GM21528 (cell line): ENCODE measurements around the gene EMP2.
A peak's percentile ranks its signal among the peaks of the same experiment; 100 is the strongest.
"Not testable (repeated sequence)": the region's sequence is repeated elsewhere in the genome, so short reads cannot be mapped to it uniquely, and the experiment has no call there.

ENCODE experiments used
- ATAC-seq: cut with Tn5 transposase; IDR thresholded peaks from one replicate; pipeline ENCODE4 v1.9.1; 2021; ENCODE audit warnings: mild to moderate bottlenecking, moderate library complexity; ENCODE audit not compliant: unreplicated experiment, low FRiP score

The EMP2 gene

DNA sequence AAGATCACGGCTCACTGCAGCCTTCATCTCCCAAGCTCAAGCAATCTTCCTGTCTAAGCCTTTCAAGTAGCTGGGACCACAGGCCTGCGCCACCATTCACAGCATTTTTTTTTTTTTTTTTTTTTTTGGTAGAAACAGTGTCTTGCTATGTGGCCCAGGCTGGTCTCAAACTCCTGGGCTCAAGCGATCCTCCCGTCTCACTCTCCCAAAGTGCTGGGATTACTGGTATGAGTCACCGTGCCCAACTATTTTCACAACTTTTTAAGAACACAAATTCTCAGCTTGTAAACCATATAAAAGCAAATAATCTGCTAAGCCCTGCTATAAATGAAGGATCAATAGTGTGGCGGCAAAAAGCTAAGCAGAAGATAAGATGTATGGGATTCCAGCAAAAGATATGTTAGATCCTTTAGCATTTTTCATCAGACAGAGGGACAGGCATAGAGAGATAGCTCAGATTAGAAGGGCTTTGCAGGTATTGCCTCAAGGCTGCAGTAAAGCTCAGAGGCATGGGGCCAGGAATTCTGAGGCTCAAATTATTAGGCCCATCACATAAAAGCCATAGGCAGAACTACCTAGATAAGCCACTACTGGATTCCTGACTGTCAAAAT, 55.1 kb downstream of the EMP2 start:
- no peak for ATAC-seq

DNA sequence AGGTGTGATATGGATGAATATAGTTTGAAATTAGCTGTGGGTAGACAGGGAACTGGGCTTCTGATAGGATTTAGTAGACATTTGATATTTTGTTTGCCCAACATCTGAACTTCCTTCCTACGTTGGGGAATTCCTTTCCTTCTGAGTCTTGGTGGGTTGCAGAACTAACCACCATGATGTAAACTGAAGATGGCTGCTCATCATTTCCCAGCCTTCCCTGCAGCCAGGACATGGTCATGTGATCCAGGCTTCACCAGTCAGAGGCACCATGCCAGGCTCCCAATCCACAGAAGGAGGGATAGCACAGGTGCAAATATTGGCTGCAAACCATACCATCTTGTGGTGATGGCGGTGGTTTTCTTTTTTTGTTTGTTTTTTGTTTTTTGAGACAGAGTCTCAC, 57.4 kb downstream of the EMP2 start:
- no peak for ATAC-seq

DNA sequence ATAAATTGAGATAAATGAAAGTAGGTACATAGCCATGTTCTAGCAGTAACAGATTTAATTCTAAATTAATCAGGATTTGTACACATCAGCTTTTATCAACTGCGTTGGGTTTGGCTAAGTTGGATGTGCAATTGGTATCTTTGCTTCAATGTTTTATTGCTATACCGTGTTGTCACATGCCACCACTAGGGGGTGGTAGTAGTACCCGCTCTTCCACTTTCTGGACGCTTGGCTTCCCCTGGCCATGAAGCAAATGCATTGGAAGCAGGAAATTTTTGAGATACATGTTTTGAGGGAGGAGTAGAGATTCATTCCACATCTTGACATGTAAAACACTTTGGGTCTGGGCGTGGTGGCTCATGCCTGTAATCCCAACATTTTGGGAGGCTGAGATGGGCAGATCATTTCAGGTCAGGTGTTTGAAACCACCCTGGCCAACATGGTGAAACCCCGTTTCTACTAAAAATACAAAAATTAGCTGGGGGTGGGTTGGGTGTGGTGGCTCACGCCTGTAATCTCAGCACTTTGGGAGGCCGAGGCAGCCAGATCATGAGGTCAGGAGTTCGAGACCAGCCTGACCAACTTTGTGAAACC, 58.6 kb downstream of the EMP2 start:
- ATAC-seq = no peak

GRCh38 chr16:10520869-10521578, 59.4 kb downstream of the EMP2 start:
- no peak for ATAC-seq

GRCh38 chr16:10519929-10520868, 60.2 kb downstream of the EMP2 start:
- ATAC-seq = no peak

GRCh38 chr16:10519297-10519696, 61.1 kb downstream of the EMP2 start:
- no peak for ATAC-seq

GRCh38 chr16:10518479-10519041, 61.8 kb downstream of the EMP2 start:
- ATAC-seq = no peak

DNA sequence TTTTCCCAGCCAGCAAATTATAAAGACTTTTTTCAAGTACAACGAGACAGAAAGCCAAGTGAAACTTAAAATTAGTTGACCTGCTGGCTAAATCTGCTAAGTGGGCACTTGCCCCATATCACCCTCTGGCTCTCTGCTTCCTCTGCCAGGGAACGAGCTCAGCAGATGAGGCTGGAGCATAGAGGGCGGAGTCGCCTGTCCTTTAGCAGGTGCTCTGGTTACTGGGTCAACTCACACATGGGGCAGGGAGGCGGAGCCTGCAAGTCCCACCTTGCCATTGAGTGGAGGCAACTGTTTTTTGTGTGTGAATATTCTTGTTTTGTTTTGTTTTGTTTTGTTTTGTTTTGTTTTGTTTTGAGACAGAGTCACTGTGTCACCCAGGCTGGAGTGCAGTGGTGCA, 62.5 kb downstream of the EMP2 start:
- ATAC-seq = no peak

- no peak for ATAC-seq
These were observed 65.9 kb downstream of the EMP2 start for GRCh38 chr16:10514369-10515055.

DNA sequence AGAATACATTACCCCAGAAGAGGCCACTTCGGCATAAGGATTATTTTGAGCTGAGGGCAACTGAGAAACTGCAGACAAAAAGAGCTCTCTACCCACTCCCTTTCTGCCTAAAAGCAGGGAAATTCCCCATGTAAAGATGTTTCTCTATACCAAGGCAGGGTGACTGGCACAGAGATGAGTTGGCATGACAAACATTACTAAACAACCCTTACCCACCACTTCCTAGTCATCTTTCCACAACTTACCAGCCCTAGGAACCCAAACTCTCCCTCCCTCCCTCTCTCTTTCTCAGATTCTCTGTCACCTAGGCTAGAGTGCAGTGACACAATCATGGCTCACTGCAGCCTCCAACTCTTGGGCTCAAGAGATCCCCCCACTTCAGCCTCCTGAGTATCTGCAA, 68.6 kb downstream of the EMP2 start:
- no peak for ATAC-seq

GRCh38 chr16:10510279-10510678, 70.1 kb downstream of the EMP2 start:
- no peak for ATAC-seq

- ATAC-seq = peak; percentile 89
These were observed 70.8 kb downstream of the EMP2 start for GRCh38 chr16:10509534-10510025.

DNA sequence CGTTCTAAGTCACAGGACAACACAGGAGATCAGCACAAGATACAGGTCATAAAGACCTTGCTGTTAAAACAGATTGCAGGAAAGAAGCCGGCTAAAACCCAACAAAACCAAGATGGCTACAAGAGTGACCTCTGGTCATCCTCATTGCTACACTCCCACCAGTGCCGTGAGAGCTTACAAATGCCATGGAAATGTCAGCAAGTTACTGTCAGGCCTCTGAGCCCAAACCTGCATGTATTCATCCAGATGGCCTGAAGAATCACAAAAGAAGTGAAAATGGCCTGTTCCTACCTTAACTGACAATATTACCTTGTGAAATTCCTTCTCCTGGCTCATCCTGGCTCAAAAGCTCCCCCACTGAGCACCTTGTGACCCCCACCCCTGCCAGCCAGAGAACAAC, 75.1 kb downstream of the EMP2 start:
- not testable (repeated sequence) for ATAC-seq

- ATAC-seq = no peak
These were observed 76.0 kb downstream of the EMP2 start for GRCh38 chr16:10504404-10504885.

GRCh38 chr16:10502776-10503175, 77.6 kb downstream of the EMP2 start:
- no peak for ATAC-seq

- no peak for ATAC-seq
These were observed 79.3 kb downstream of the EMP2 start for GRCh38 chr16:10501016-10501607.

GRCh38 chr16:10500582-10500981, 79.8 kb downstream of the EMP2 start:
- no peak for ATAC-seq

GRCh38 chr16:10497132-10498101, 83.0 kb downstream of the EMP2 start:
- ATAC-seq = no peak
